ENCODE measurements around the gene SORCS3. TPM values are rescaled to one million over a fixed set of nuclear protein-coding genes. Genes with fewer than 3 reads are reported as not detected.

SORCS3 gene
- total and polyA plus RNA-seq, 2 of the 4 experiments (the other 2 are of a cell fraction): not detected

DNA sequence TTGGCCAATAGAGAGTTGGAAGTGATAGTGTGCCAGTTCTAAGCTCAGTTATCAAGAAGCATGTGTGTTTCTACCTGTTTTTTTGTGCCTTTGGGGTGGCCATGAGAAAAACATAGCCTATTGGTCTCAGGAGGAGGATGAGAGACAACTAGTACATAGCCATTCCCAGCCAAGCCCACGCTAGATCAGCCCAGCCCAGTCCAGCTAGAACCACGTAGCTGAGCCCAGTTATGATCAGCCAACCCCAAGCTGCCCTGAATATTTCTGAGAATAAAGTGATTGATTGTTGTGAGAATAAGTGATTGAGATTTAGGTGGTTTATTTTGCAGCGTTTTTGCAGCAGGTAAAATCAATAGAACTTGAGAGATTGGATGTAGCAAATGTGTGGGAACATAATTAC, 15.9 kb downstream of the SORCS3 start:
- no peak overlapping the region for H4K91ac ChIP-seq (ENCODE audit: insufficient read depth, low read depth, low read length)
- no peak overlapping the region for H4K5ac ChIP-seq (ENCODE audit: low read depth, low read length)
- H3K14ac ChIP-seq (replicated peaks; ENCODE audit: low read depth, low read length): no peak overlapping the region
- no peak overlapping the region for H2AK5ac ChIP-seq (ENCODE audit: low read depth, low read length)
- ChIA-PET CTCF (interaction anchor here (0.5 to 1.1 kb wide), 2 partner anchors 37 to 1431 kb away, joined by 3 read pairs; no protein-coding TSS in a partner anchor), POLR2A (ENCODE audit: unreplicated experiment) (no interaction called here)
- H2BK20ac ChIP-seq (ENCODE audit: low read depth, low read length): no peak overlapping the region
- H2BK120ac ChIP-seq (ENCODE audit: low read depth, low read length): no peak overlapping the region
- no peak for ATAC-seq (ENCODE audit: low read depth)
- no peak overlapping the region for H3K4me3 ChIP-seq (ENCODE audit: insufficient read depth, low read depth, low read length)
- H3K4me2 ChIP-seq (ENCODE audit: low read depth, low read length): no peak overlapping the region
- H2BK15ac ChIP-seq (ENCODE audit: low read depth, low read length): no peak overlapping the region
- no peak overlapping the region for H3K9ac ChIP-seq (ENCODE audit: low read depth, low read length)
- intact Hi-C loops (cut with micrococcal nuclease) (no loop called here), in situ Hi-C loops (cut with MboI; ENCODE audit: low sequenced_read_pairs) (no loop called here), dilution Hi-C loops (cut with HindIII; ENCODE audit: low sequenced_read_pairs, unreplicated experiment) (no loop called here)
- H2AK9ac ChIP-seq (replicated peaks; ENCODE audit: low read depth, low read length, poor library complexity): no peak overlapping the region
- H3K18ac ChIP-seq (ENCODE audit: low read depth, low read length): no peak overlapping the region
- DNase-seq: no peak
- no peaks in the 10 kb centered on the region for H3K27me3 ChIP-seq (ENCODE audit: control insufficient read depth, insufficient read depth, low read length)
- H3K36me3 ChIP-seq (ENCODE audit: control insufficient read depth, insufficient read depth, low read length): no peaks in the 10 kb centered on the region
- H3K23ac ChIP-seq (ENCODE audit: low read depth, low read length): no peak overlapping the region
- no peaks in the 10 kb centered on the region for H4K20me1 ChIP-seq (ENCODE audit: insufficient read depth, low read length)
- no peak overlapping the region for H3K27ac ChIP-seq (ENCODE audit: insufficient read depth, low read length)
- TF ChIP-seq CHD1 (IDR thresholded peaks at IDR 0.05; ENCODE audit: low read depth, low read length): no peak
- TF ChIP-seq, protein P1, sequence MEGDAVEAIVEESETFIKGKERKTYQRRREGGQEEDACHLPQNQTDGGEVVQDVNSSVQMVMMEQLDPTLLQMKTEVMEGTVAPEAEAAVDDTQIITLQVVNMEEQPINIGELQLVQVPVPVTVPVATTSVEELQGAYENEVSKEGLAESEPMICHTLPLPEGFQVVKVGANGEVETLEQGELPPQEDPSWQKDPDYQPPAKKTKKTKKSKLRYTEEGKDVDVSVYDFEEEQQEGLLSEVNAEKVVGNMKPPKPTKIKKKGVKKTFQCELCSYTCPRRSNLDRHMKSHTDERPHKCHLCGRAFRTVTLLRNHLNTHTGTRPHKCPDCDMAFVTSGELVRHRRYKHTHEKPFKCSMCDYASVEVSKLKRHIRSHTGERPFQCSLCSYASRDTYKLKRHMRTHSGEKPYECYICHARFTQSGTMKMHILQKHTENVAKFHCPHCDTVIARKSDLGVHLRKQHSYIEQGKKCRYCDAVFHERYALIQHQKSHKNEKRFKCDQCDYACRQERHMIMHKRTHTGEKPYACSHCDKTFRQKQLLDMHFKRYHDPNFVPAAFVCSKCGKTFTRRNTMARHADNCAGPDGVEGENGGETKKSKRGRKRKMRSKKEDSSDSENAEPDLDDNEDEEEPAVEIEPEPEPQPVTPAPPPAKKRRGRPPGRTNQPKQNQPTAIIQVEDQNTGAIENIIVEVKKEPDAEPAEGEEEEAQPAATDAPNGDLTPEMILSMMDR (conservative IDR thresholded peaks at IDR 0.05; ENCODE audit: low read depth, low read length): no peak
- H3K4ac ChIP-seq (ENCODE audit: low read depth, low read length): no peak overlapping the region
- no peaks in the 10 kb centered on the region for H3K9me1 ChIP-seq (ENCODE audit: insufficient read depth, low read length)
- no peak overlapping the region for H4K8ac ChIP-seq (ENCODE audit: low read depth in 2 of 2, low read length in 2 of 2)
- no peaks in the 10 kb centered on the region for H3K4me1 ChIP-seq (ENCODE audit: control insufficient read depth, insufficient read depth, low read length)
- H3K56ac ChIP-seq (ENCODE audit: extremely low read depth, insufficient read depth, low read length): no peak overlapping the region
- BruUV-seq (replicated peaks): no TSS peak
- H3K9me3 ChIP-seq (ENCODE audit: control insufficient read depth, insufficient read depth, low read length): no peaks in the 10 kb centered on the region
- H2AFZ ChIP-seq (replicated peaks; ENCODE audit: low read length, poor library complexity): no peak overlapping the region
- H2BK5ac ChIP-seq (ENCODE audit: low read depth, low read length, poor library complexity, severe bottlenecking): no peak overlapping the region
- H3K79me1 ChIP-seq (ENCODE audit: low read depth in 1 of 2, low read length in 2 of 2): no peaks in the 10 kb centered on the region
- 100% methylated on average over 1 of the region's 3 CpGs; no CpG with 5 or more reads in 1 of the 2 experiments for WGBS, 2 experiments (ENCODE audit: extremely low coverage in 2 of 2, insufficient read length in 1 of 2)

All from IMR-90 (cell line).